Uterus (tissue), 4 donors: ENCODE measurements around the gene NUP160. TPM values are rescaled to one million over a fixed set of nuclear protein-coding genes. Genes with fewer than 3 reads are reported as not detected.
"Not testable (repeated sequence)": the region's sequence is repeated elsewhere in the genome, so short reads cannot be mapped to it uniquely, and the experiment has no call there.

Experiments used
- DNase-seq, 2 donors: peaks; one replicate each; pipeline ENCODE4 v3.0.0-alpha.2; 2019 to 2020
- H3K27ac ChIP-seq, 2 donors: fragments of 200-600 bp; sonication (generic); 1 replicate in 1 of 2; 2 replicates in 1 of 2; pipeline ENCODE4 v1.5.1; 2016 to 2018
- H3K27me3 ChIP-seq, 2 donors: fragments of 200-600 bp; sonication (generic); one replicate each; pipeline ENCODE4 v1.5.1; 2018 to 2019; ENCODE audit warnings: control low read depth in 1 of 2
- H3K36me3 ChIP-seq, 2 donors: fragments of 200-600 bp; sonication (generic); one replicate each; pipeline ENCODE4 v1.5.1; 2019; ENCODE audit warnings: control low read depth in 1 of 2
- H3K4me1 ChIP-seq, 2 donors: fragments of 200-600 bp; sonication (generic); one replicate each; pipeline ENCODE4 v1.5.1; 2018 to 2019; ENCODE audit warnings: control low read depth in 1 of 2
- H3K4me3 ChIP-seq, 2 donors: fragments of 200-600 bp; sonication (generic); 1 replicate in 1 of 2; 2 replicates in 1 of 2; pipeline ENCODE4 v1.5.1; 2018 to 2019; ENCODE audit warnings: mild to moderate bottlenecking in 1 of 2
- H3K9me3 ChIP-seq, 2 donors: fragments of 200-600 bp; sonication (generic); one replicate each; pipeline ENCODE4 v1.5.1; 2019; ENCODE audit warnings: control low read depth in 1 of 2
- CTCF ChIP-seq, 4 experiments: fragments of 200-600 bp in 2 of 4; fragments of 450-650 bp in 2 of 4; sonication (generic) in 2 of 4; IDR thresholded peaks; one replicate each; pipeline ENCODE4 v1.5.1; 2016 to 2019; ENCODE audit warnings: antibody characterized with exemption in 4 of 4, mild to moderate bottlenecking in 2 of 4, moderate library complexity in 1 of 4
- POLR2A ChIP-seq, 2 donors: fragments of 450-650 bp; IDR thresholded peaks; one replicate each; pipeline ENCODE4 v1.6.1; 2016; ENCODE audit warnings: antibody characterized with exemption in 2 of 2, mild to moderate bottlenecking in 1 of 2, moderate library complexity in 1 of 2
- intact Hi-C: fragments of 100-400 bp; cut with DNase I; formaldehyde crosslinking; loops from one replicate; pipeline ENCODE4 v1.15.1; 2023; ENCODE audit warnings: low total_unique reads
- total RNA-seq, 4 donors: library from RNA; depleted of rRNA in 3 of 4; stranded (reverse); fragments of >200 nt in 3 of 4; gene quantifications; one replicate each; pipeline versions ENCODE4 v1.1.0 to v1.2.4, GENCODE V29; 2014 to 2023
- donor health status: DM: yes; HTN: yes; CAD: no.

NUP160 gene
- total RNA-seq, 4 donors from 2014 or later = 11.8 to 90.8 (median 40.4) TPM

DNA sequence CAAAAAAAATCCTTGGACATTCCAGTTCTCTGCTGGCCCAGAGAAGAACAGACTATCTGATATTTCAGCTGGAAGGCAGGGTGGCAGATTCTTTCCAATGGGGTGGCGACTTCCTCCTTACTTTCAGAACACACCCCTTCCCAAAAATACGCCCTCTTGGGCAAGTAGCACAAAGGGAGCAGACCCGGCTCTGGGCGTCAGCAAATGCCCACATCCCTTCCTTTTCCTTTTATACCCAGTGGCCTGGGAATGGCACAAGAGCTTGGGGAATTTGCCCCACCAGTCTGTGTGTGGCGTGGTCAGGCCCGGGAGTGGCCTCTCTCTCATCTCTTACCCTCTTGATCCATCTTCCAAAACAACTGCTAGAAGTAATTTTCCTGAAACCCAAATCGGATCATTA lies 33.0 kb upstream of the NUP160 start:
- H3K36me3 ChIP-seq = no peaks in the 10 kb centered on the region
- H3K27ac ChIP-seq = no peak overlapping the region
- no peaks in the 10 kb centered on the region for H3K4me1 ChIP-seq
- no peak for TF ChIP-seq CTCF (IDR thresholded peaks at IDR 0.05)
- no peak for TF ChIP-seq POLR2A (IDR thresholded peaks at IDR 0.05)
- no peaks in the 10 kb centered on the region for H3K27me3 ChIP-seq
- H3K4me3 ChIP-seq = no peak overlapping the region
- no peaks in the 10 kb centered on the region for H3K9me3 ChIP-seq
- intact Hi-C loops = no loop called here
- no peak for DNase-seq

DNA sequence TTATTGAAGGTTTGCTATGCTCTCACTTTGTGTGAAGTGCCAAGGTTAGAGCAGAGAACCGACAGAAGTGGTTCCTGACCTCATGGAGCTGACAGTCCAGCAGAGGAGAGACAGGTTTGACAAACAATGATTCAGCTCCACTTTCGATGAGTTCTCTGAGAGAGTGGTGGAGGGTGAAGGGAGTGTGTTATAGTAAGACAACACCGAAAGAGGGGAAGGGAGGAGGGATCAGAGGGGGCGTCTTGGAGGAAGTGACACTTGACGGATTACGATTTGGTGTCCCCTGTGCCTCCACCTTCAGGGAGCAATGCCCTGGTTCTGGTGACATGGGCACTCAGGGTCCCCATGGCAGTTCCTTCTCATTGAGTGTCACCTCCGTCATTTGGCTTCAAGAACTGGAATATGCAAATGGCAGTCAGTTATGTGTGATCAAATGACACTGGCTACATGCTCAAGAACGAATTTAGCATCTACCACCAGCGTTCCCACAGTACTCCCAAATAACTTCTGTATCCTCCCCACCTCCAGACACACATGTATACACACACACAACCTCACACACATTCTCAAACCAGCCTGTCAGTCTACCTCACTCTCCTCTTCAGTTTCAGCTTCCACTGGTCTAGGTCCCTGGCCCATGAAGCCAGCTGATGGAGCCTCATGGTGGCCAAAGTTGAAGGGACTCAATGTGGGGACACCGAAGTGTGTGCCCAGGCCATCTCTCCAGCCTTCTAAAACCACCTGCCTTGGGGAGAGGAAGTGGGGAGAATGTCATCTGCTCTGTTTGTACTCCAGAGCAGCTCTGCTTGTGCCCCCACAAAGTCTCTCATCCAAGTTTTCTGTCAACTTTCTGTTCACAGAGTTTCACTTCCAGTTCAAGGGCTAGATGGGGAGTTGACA lies 31.4 kb upstream of the NUP160 start:
- Histone ChIP-seq H3K4me3 (no peak overlapping the region), H3K9me3 (no peaks in the 10 kb centered on the region), H3K27ac (no peak overlapping the region), H3K4me1 (no peaks in the 10 kb centered on the region), H3K36me3 (no peaks in the 10 kb centered on the region), H3K27me3 (no peaks in the 10 kb centered on the region)
- no peak for DNase-seq
- TF ChIP-seq POLR2A (IDR thresholded peaks at IDR 0.05) = no peak
- intact Hi-C loops = no loop called here

- H3K36me3 ChIP-seq, H3K9me3 ChIP-seq, DNase-seq, H3K4me1 ChIP-seq, intact Hi-C loops, H3K4me3 ChIP-seq, H3K27ac ChIP-seq, H3K27me3 ChIP-seq: not testable (repeated sequence)
Observed at GRCh38 chr11:47875858-47876257, 27.7 kb upstream of the NUP160 start.

DNA sequence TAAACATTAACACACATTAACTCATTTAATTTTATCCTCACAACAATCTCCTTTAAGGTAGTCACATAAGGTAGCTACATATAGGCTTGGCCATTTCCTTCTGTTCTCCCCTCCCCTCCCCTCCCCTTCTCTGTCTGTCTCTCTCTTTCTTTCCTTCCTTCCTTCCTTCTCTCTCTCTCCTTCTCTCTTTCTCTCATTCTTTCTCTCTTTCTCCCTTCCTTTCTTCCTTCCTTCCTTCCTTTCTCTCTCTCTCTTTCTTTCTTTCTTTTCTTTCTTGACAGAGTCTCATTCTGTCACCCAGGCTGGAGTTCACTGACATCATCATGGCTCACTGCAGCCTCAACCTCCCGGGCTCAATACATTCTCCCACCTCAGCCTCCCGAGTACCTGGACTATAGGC lies 22.3 kb upstream of the NUP160 start:
- intact Hi-C loops = no loop called here
- Histone ChIP-seq H3K27ac (no peak overlapping the region), H3K27me3 (no peaks in the 10 kb centered on the region), H3K9me3 (no peaks in the 10 kb centered on the region), H3K4me3 (no peak overlapping the region), H3K4me1 (no peaks in the 10 kb centered on the region), H3K36me3 (no peaks in the 10 kb centered on the region)
- TF ChIP-seq CTCF (IDR thresholded peaks at IDR 0.05) = no peak
- TF ChIP-seq POLR2A (IDR thresholded peaks at IDR 0.05) = no peak
- DNase-seq = no peak

GRCh38 chr11:47869544-47870393 lies 21.6 kb upstream of the NUP160 start:
- DNase-seq = no peak

More at GRCh38 chr11:47869544-47870393, 21.6 kb upstream of the NUP160 start:
- no peaks in the 10 kb centered on the region for H3K36me3 ChIP-seq
- no peak for TF ChIP-seq POLR2A (IDR thresholded peaks at IDR 0.05)
- no peak for TF ChIP-seq CTCF (IDR thresholded peaks at IDR 0.05)
- no peaks in the 10 kb centered on the region for H3K4me1 ChIP-seq
- no peak overlapping the region for H3K4me3 ChIP-seq
- H3K27ac ChIP-seq = no peak overlapping the region
- intact Hi-C loops = no loop called here
- H3K9me3 ChIP-seq = no peaks in the 10 kb centered on the region
- no peaks in the 10 kb centered on the region for H3K27me3 ChIP-seq
